HG02970 (cell line): Measurements from ENCODE around the gene CARM1.
A peak's percentile ranks its signal among the peaks of the same experiment; 100 is the strongest.
"Not testable (repeated sequence)": the region's sequence is repeated elsewhere in the genome, so short reads cannot be mapped to it uniquely, and the experiment has no call there.

Experiments
- ATAC-seq: cut with Tn5 transposase; IDR thresholded peaks from one replicate; pipeline ENCODE4 v1.9.1; 2021; ENCODE audit warnings: mild to moderate bottlenecking, moderate library complexity, moderate number of reproducible peaks; ENCODE audit not compliant: unreplicated experiment, low FRiP score

CARM1 gene

DNA sequence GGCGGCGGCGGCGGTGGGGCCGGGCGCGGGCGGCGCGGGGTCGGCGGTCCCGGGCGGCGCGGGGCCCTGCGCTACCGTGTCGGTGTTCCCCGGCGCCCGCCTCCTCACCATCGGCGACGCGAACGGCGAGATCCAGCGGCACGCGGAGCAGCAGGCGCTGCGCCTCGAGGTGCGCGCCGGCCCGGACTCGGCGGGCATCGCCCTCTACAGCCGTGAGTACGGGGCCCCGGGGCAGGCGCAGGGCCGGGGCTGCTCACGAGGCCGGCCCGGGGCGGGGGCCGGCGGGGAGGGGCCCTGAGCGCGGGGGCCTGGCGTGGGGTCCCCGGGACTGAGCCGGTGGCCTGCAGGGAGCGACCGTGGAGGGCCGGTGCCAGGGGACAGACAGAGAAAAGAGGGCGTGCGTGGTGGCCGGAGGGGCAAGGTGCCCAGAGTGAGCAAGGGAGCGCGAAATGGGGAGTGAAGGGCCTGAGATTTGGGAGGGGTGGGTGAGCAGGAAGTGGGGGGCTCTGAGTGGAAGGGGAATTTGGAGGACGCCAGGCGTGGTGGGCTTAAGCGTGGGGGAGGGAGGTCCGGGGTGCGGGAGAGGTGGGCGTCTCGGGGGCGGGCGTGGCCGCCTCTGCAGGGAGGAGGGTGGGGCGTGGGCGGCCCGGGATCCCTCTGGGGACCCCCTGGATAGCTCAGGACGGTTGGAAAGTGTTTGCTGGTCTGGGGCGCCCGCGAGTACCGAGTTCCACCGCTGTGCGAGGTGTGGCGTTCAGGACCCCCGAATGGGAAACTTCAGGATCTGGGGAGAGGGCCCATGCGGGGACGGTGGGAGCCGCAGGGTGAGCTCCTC, 575 bp downstream of the CARM1 start:
- peak; percentile 23 for ATAC-seq

DNA sequence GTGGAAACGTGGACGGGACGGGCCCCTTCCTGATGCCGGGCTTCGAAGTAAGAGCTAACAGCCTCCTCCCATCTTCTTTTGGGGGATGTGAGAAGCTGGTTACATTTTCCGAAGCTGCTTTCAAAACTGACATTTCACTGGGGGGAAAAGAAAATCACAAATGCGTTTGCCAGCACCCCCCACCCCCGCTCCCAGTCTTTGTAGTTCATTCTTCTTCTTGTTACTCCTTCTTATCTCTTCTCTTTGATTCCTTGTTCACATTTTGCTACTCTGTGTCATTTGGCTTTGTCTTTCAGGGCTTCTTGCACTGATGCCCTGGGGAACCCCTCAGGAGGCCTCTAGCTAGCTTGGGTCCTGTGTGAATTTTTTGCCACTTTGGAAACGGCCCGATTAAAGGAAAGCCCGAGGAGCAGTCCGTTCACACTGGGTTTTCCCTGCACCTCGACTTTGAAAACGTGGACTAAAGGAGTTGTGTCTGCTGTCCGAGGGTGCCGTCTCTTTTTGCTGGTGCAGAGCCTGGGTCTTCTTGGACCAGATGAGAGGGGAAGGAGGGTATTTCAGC, 1.3 kb downstream of the CARM1 start:
- no peak for ATAC-seq

DNA sequence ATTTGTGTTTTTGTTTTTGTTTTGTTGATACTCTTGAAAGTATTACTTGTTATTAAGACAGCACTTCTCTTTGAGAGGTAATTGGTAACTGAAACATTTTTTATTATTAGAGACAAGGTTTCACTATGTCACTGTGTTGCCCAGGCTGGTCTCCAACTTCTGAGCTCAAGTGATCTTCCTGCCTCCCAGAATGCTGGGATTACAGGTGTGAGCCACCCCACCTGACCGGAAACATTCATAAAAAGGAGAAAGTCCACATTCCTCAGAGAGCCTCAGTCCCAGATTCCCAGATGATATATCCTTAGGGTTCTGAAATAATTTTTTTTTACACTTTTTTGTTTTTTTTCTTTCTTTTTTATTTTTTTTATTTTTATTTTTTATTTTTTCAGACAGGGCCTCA, 2.7 kb downstream of the CARM1 start:
- no peak for ATAC-seq

DNA sequence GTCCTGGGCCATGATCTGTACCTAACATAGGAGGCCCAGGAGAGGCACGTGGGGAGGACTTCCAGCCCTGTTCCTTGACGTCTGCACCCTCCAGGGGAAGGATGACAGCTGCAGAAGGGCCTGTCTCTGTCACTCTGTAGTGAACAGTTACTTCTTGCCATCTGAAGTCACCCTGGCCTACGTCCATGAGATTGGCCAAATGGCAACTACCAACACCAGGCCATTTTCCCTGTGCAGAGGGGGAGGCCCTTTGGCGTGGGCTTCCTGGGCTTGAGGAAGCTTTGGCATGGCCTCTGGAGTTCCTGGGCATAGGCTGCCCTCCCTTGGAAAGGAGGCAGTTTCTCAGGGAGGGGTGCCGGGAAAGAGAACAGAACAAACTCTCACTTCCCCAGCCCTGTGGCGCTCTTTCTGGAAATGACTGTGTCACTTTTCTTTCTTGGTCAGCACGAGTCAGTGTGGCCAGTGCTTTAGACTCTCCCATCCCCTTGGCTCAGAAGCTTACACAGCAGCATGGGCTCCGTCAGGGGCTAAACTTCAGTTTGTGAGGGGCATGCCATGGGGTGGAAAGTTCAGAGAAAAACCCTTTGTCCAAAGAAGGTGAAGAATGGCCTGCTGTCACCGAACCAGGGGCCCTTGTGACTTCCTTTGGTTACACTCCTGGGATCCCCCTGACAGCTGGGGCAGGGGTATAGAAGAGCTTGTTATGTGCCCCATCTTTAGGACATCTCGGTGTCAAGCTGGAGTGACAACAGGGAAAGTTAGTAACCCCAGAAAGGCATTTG, 5.3 kb downstream of the CARM1 start:
- peak; percentile 41 for ATAC-seq

DNA sequence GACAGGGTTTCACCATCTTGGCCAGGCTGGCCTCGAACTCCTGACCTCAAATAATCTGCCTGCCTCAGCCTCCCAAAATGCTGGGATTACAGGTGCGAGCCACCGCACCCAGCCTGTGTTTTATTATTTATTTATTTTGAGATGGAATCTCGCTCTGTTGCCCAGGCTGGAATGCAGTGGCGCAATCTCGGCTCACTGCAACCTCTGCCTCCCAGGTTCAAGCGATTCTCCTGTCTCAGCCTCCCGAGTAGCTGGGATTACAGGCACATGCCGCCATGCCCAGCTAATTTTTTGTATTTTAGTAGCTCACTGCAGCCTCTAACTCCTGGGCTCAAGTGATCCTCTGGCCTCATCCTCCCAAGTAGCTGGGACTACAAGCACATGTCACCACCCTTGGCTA, 6.3 kb downstream of the CARM1 start:
- ATAC-seq: not testable (repeated sequence)

DNA sequence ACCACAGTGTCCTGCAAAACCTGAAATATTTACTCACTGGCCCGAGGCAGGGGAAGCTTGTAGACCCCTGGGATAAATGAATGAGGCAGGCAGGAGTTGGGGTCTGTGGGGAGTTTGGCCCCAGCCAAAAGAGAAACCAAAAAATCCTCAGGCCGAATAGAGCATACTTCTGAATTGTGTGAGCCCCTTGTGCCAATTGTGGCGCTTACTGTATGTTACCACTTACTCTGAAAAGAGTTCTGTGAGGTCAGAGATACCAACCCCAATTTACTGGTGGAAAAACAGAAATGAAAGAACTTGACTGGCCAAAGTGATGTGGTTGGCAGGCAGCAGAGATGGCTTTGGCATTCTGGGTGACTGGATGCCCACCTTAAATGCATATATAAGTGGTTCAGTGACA, 6.9 kb downstream of the CARM1 start:
- no peak for ATAC-seq

DNA sequence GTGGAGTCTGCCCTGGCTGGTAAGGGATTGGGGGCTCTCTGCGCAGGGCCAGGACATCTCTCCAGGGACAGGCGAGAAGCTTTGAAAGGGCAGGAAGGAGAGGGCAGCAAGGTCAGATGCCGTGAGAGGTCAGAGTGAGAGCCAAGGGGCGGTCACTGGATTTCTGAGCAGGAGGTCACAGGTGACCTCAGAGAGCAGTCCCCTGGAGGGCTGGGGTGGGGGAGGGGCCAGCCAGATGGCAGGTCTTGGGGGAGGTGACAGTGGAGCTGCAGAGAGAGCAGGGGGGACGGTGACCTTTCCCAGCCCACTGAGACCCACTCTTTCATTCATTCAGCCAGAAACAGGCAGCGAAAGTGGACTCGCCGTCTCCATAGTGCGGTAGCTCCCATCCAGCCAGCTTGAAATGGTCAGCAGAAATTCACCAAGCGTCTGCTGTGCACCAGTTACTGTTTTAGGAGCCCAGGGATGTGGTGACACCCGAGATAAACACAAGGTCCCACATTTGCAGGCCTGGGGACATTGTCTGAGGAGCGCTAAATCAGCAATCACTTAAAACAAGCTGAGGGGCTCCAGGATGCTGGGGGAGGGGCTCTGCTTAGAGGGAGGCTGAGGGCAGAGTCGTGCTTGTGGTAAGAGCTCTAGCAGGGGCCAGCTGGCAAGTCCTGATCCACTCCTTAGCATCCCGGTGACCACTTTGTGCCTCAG, 10.2 kb downstream of the CARM1 start:
- no peak for ATAC-seq

DNA sequence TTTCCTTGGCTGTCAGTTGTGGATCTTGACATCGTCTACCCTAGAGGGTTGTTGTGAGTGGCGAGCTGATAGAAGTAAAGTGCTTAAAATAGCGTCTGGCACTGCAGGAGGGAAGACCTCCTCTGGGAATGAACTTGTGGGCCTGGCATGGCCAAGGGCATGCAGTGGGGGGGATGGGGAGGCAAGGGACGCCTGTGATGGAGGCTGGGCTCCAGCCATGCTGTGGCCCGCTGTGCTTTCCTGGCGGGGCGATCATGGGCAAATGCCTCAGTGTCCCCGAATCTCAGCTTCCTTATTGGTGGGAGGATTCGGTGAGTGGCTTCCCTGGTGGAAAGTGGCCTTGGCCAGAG, 10.7 kb downstream of the CARM1 start:
- no peak for ATAC-seq

DNA sequence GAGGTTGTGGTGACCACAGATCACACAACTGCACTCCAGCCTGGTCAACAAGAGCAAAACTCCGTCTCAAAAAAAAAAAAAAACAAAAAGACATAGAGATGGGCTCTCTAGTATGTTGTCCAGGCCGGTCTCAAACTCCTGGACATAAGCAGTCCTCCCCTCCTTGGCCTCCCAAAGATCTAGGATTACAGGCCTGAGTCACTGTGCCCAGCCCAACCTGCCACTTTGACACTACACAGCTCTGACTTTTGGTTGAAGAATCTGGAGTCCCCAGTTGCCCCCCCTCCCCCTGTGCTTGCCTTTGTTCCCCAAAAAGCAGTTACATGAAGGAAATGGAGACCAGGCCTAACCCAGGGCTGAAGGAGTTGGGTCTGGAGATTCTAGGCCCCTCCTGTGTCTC, 12.9 kb downstream of the CARM1 start:
- no peak for ATAC-seq

DNA sequence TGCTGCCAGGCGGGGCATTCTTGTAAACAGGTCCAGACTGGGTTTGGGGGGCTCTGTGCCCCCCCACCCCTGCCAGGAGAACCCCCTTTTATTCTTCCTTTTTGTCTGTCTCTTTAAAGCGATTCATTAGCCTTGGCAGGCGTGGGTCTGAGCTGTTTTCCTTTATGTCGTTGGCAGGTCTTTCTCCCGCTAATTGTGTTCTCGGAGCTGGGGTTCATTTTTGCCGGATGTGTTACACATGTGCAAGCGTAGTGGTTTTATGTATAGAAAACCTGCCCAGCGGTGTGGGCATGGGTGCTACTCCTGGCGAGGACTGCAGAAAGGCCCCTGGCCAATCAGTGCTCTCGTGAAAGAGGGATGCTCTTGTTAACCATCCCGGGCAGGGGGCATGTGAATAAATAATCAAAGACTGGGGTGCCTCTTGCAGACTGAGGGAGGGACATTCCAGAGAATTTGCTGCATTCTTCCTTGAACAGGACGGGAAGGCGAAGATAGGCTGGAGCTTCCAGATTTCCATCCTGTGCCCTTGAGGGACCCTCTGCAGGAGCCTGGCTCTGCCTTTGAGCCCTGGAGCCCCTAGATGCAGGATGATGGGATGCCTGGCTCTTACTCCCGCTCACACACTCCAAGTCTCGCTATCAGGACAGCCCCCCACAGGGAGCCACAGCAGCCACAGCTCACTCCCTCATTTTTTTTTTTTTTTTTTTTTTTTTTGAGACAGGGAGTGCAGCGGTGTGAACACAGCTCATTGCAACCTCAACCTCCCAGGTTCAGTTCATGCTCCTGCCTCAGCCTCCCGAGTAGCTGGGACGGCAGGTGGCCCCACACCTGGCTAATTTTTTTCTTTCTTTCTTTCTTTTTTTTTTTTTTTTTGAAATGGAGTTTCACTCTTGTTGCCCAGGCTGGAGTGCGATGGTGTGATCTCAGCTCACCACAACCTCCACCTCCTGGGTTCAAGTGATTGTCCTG, 14.1 kb downstream of the CARM1 start:
- ATAC-seq: no peak

DNA sequence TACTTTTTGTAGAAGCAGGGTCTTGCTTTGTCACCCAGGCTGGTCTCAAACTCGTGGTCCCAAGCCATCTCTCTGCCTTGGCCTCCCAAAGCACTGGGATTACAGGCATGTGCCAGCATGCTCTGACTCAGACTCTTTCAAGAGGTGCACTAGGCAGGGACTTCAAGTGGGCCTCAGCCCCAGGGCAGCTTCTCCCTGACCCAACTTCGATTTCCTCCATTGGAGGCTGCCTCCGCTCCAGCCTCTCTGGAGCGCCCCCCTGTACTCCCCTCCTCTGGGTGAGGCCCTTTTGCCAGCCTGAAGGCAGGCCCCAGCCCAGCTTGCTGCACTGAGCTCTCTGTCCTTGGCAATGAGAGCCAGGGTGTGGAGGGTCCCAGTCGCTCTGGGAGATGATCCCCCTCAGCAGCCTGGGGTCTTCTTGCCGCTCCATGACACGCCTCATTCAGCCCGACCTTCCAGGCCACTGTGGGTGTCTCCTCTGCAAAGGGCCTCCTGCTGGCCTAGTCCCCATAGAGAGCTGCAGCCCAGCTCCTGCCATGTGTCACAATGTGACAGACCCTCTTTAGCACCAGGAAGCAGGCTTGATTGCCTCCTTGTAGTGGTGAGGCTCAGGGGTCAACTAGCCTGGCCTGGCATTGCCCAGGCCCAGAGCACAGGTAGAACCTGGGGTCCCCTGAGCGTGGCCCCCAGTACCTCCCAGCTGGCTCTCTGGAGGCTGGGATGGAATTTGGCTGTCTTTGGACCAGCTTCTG, 16.4 kb downstream of the CARM1 start:
- ATAC-seq: no peak

DNA sequence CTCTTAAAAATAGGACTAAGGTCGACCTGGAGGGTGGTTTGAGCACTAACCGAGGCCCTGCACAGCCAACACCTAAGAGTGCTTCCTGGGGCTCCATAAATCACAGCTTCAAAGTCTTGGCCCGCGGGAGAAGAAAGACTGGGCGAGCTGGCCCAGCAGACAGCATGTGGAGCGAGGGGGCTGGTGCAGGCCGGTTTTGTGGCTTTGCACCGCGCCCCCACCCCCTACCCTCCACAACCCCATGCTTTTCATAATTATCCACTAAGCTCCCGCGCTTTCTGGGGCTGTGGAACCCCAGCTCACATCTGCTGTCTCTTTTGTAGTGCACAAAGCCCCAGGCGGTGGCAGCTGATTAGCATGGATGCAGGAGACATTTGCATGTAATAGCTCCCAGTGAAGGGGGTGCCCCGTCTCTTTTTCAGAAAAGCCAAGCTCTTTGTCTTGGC, 17.1 kb downstream of the CARM1 start:
- no peak for ATAC-seq

DNA sequence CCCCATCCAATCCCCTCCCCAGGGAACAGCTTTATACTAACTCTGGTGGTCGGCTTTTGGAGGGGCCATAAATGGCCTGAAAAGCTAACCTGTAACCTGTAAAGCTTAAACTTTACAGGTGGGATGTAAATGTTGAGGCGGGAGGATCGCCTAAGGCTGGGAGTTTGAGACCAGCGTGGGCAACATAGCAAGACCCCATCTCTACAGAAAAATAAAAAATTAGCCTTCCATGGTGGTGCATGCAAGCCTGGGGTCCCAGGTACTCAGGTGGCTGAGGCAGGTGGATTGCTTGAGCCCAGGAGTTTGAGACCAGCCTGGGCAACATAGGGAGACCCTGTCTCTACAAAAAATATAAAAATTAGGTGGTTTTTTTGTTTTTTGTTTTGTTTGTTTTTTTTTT, 18.5 kb downstream of the CARM1 start:
- ATAC-seq: no peak

DNA sequence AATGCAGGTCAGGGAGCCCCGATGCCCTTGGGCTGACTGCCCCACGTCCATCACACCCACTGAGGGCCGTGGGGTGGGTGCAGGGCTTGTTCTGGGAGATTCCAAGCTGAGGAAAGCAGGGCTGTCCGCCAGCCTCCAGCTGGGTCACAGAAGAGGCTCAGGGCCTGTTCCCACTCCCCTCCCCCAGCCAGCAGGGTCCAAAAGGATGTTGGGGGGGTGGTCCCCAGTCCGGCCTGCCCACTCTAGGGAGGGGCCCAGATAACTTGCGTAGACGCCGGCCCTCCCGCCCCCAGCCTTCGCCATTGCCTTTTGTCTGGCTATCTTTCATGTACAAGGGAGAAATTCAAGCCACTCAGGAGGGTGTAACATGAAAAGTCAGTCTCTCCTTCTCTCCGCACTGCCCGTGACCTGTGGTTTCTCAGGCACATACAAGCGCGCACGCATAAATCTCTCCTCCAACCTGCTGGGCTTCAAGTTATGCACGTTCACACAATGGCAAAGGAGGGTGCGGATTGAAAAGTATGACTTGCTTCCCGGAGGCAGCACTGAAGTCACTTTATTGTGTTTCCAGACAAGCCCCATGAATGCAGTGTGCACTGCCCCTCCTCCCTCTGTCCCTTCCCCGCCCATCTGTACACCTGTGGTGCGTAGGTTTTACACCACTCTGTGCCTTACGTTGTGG, 20.2 kb downstream of the CARM1 start:
- ATAC-seq: no peak

DNA sequence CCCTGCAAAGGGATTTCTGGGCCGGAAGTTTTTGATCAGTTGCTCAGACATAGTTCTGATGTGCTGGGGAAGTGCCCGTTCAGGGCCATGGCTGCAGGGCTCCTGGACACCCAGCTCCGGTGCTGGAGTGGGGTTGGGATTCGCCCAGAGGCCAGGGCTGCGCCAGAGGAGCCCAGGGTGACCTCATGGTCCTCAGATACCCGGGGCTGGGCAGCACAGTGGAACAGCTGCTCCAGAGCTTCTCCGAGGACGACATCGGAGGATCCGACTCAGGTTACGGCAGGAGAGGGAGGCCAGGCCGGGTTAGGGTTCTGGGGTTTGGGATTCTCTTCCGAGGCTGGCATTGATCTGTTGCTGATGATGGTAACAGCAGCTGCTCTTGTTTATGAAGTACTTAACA, 20.9 kb downstream of the CARM1 start:
- ATAC-seq: no peak

DNA sequence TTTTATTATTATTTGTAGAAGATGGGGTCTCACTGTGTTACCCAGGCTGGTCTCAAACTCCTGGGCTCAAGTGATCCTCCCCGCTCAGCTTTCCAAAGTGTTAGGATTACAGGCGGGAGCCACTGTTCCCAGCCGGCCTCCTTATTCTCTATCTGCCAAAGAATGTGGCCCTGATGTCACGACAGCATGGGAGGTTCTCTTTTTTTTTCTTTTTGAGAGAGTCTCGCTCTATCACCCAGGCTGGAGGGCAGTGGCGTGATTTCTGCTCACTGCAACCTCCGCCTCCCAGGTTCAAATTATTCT, 23.5 kb downstream of the CARM1 start:
- ATAC-seq: no peak

DNA sequence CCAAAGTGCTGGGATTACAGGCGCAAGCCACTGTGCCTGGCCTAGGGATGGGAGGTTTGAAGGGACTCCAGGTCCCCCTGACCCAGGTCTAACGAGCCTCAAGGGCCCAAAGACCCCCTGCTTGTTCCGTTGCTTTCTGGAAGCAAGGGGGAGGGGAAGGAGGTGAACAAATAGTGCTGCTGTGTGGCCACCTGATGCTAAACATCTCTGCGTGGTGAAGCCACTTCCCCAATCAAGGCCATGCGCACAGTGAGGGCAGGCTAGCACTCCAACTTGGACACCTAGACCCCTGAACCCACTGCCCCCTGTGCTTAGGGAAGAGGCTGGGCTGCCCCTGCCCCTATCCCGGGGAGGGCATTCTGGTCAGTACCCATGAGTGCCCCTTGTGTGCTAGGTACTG, 24.0 kb downstream of the CARM1 start:
- ATAC-seq: no peak

DNA sequence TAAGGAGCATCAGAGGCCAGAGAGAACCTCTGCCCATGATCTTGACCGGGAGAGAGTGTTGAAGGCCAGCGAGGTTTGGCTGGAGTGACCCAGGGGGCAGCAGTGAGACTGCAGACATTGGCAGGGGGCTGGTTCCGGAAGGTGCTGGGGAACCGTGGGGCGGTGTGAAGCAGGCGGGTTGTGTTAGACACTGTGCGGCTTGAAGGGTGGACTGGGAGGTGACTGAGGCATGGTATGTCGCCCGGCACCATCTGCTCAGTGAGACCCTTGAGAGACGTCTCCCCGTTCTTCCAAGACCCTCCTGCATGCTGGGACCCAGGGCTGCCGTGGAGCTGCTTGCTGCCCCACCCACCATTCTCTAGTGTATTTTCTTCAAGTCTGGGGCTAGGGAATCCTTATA, 24.6 kb downstream of the CARM1 start:
- ATAC-seq: no peak
